SW480 (cell line): ENCODE results near the gene NAT9.

Experiments used
- DNase-seq: peaks from one replicate; pipeline ENCODE4 v3.0.0-alpha.2; 2016; ENCODE audit warnings: low spot score

NAT9 gene

DNA sequence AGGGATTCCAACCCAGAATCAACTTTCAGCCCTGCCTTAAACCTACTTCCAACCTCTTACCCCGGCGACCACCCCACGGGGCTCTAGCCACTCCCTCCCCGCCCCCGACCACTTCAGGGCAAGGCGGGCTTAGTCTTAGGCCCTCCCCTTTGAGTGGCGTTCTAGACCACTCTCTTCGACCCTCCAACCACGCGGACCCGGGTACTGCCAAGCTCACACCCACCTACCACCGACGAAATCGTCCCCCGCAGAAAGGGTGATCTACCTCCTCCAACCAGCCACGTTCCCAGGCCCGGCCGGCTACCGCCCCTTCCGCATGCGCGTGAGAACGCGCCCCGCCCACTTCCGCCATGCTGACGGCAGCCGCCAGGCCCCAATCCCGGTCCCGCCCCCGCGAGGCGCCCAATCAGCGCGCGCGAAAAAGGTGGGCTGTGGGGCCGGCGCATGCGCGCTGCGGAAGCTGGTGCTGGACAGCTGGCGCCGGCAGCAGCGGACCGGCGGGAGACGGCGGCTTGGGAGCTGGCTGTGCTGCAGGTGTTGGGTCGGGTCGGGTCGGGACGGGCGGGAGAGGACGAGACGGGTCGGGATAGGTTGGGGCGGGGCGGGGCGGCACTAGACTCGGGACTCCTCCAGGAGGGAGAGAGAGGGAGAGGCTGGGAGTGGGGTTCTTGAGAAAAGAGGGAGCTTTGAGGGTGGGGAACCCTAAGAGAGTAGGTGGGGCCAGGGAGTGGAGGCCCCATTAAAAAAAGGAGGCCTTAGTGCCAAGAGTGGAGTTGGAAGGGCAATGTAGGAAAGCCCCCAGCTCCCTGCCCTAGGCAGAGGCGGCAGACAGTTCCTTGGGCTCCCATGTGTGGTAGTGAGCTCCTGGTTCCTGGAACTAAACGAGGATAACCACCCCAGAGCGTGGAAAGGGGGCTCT is at the start of gene NAT9:
Gene NAT9, minus strand, starts transcription at position 302 of the 919 bp plus-strand sequence. CDS start 647 bp downstream, outside the sequence.
- DNase-seq: peak; percentile 89

- no peak for DNase-seq
Measured at GRCh38 chr17:74824961-74825627, 48.9 kb upstream of the NAT9 start.

DNA sequence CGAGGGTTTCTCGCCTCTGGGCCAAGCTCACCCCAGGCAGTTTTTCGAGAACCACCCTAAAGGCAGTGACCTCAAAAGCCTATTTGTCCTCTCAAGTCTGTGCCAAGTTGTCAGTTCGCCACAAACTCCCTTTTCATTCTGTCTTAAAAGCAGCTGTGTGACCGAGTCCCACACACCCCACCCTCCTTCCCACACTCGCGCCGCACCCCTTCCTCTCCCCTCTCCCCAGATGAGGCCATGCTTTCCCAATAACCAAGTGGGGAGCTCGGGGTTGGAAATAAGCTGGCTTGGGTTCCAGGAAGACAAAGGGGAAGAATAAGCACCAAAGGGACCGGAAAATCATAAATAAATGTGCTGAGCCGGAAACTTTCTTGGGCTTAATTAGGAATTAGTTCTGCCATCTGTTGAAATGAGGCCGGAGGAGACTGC is 46.8 kb upstream of the NAT9 start:
- DNase-seq: no peak

- no peak for DNase-seq
Measured at GRCh38 chr17:74822335-74822938, 46.3 kb upstream of the NAT9 start.

- no peak for DNase-seq
Measured at GRCh38 chr17:74821655-74822334, 45.6 kb upstream of the NAT9 start.

GRCh38 chr17:74819801-74820436 is 43.8 kb upstream of the NAT9 start:
- no peak for DNase-seq

DNA sequence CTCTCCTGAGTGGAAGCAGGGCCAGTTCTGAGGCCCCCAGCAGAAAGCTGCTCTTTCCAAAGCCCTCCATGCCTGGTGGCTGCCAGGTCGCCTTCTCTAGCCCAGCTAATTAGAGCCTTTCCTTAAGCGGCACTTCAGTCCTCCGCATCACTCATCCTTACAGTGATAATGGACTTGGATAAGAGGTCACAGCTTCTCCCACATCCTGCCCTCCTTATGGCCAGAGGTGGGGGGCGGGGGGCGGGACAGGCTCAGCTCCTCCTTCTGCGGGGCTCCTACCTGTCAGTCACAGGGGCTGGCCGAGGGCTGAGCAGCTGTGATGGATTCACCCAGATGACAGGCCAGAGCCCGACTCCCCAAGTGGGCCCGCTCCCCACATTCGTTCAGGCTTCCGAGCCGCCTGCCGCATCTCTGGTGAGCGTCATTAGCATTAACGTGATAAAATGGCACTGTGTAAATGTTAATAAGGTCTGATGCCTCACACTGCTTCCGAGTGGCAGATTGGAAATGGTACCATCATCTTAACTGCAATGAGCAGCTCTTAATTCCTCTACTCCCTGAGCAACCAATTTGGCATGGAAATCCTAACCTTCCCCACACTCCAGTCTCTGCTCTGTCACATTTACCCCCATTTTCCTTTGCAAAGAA is 42.3 kb upstream of the NAT9 start:
- DNase-seq: no peak

GRCh38 chr17:74816905-74817620 is 40.9 kb upstream of the NAT9 start:
- no peak for DNase-seq

DNA sequence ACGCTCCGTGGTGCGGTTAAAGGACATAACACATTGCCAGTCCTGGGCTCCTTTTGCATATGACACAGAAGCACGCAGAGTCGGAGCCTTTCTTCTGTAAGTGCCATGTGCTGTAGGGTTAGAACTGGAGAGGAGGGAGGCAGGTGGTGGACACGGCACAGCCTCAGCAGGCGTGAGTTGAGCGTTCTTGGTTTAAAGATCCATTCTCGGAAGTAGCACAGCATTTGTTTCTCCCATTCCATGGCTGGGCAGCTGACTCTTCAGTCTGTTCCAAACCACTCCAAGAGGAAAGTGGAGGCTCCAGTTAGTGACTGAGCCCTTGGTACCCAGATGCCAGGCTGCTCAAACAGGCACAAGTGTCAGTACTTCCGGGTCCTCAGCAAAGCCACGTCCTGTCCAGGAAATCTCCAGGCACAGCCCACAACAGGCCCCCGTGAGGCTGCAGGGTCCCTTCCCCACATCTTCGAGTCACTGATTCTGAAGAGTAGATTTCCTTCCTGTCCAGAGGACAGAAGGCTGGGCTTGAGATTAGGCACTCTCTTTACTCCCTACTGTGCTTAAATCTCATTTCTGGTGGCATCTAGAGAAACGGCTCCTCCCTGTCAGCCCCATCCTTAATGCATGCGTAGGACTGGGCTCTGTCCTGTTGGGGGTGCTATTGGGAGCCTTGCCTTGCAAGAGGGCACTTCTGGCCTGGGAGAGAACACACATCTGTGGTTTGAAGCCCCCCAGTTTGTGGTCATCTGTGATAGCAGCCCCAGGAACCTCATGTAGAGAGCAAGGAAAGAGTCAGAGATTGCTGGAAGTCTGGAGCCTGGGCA is 39.6 kb upstream of the NAT9 start:
- DNase-seq: no peak

DNA sequence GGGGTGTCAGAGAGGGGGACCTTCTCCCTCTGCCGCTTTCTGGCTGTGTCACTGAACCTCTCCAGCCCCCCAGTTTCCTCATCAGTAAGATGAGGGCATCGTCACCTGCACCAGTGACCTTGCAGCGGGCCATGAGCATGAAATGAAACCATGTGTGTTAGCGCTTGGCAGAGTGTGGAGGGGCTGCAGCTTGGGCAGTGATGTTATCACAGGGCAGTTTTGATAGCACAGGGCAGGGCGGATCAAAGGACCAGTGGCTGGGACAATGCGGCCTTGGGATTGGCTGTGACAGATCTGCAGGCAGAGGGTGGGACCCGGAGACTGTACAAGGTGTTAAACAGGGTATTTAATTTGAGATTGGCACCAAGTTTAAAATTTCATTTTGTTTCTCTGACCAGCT is 38.9 kb upstream of the NAT9 start:
- no peak for DNase-seq

DNA sequence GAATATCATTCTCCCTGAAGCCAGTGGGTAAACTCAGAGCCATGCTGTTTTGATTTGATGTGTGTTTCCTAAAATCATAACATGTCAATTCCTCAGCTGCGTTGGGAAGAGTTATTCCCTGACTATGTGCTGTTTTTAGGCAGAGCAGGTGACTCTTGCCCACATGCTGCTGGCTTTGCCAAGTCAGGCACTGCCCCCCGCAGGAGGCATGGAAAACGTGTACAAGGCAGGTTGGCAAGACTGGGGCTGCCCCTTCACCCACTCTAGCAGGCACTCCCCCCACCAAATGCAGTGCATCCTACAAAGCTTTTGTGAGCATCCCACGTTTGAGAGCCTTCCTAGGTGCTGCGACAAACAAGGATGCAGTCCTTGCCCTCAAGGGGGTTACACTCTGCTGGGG is 38.3 kb upstream of the NAT9 start:
- no peak for DNase-seq

GRCh38 chr17:74812109-74813009 is 36.2 kb upstream of the NAT9 start:
- no peak for DNase-seq

GRCh38 chr17:74810699-74811485 is 34.7 kb upstream of the NAT9 start:
- no peak for DNase-seq

DNA sequence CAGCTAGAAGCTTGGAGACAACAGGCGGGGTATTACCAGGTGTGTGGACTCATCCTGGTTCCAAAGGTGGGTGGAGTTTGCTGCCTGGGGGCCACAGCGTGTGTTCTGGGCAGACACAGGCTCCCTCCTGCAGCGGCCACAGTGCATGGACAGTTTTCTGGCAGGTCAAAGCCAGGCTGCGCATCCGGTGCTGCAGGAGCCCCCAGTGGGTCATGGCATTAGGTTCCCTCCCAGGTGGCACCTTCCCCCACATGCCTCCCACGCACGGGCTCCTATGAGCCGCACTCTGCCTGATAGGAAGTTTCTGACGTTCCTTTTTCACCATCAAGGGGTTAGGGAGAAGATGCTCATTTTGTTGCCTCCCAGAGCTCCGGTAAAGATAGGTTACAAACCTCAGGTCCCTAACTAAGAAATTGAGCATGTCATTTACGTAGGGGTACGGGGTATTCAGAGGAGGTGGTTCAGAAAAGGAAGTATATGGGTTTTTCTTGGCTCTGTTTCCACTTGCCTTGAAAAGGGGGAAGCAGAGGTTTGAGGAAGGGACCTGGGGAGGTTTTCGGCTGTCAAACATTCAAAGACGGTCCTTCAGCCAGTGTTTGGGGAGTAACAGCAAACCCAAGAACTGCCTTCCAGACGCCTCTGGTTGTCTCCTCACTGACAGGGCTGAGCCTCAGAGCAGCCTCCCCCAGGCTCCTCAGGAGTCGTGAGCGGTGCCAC is 32.7 kb upstream of the NAT9 start:
- no peak for DNase-seq

GRCh38 chr17:74807925-74808324 is 31.8 kb upstream of the NAT9 start:
- no peak for DNase-seq

- DNase-seq: no peak
Measured at GRCh38 chr17:74807441-74807840, 31.3 kb upstream of the NAT9 start.

GRCh38 chr17:74806334-74806733 is 30.2 kb upstream of the NAT9 start:
- DNase-seq: no peak
